HG03135 (cell line): ENCODE data around the gene DOCK2.
"Not testable (repeated sequence)": the region's sequence is repeated elsewhere in the genome, so short reads cannot be mapped to it uniquely, and the experiment has no call there.

Experiments used
- ATAC-seq: cut with Tn5 transposase; IDR thresholded peaks from one replicate; pipeline ENCODE4 v1.9.1; 2021; ENCODE audit warnings: mild to moderate bottlenecking, moderate library complexity; ENCODE audit not compliant: unreplicated experiment

The DOCK2 gene

DNA sequence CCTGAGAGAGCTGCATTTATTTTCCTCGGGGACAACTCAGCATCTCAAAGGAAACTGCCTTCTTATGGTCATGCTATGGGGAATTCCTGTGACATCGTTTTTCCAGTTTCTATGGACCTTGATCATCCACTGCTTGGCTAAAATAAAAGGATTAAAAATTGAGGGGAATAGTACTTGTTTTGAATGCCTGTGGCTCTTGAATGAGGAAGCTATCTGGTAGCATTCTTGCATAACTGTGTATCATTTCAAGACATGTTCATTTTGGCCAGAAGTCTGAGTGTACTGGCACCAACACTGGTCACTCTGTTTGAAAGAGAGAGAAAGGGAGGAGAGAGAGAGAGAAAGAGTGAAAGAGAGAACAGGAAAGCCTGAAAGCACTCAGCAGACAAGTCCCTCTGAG, 116.7 kb downstream of the DOCK2 start:
- ATAC-seq, result no peak

DNA sequence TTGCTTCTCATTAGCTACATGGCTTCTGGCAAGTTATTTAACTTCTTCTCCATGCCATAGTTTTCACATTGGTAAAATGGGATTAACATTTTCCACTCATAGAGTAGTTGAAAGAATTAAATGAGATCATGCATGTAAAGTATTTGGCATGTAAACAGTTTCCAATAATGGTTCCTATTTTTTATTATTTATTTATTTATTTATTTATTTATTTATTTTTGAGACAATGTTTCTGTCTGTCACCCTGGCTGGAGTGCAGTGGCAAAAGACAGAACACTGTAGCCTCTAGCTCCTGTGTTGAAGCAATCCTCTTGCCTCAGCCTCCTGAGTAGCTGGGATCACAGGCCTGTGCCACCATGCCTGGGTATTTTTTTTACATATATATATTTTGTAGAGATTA, 117.7 kb downstream of the DOCK2 start:
- no peak for ATAC-seq

DNA sequence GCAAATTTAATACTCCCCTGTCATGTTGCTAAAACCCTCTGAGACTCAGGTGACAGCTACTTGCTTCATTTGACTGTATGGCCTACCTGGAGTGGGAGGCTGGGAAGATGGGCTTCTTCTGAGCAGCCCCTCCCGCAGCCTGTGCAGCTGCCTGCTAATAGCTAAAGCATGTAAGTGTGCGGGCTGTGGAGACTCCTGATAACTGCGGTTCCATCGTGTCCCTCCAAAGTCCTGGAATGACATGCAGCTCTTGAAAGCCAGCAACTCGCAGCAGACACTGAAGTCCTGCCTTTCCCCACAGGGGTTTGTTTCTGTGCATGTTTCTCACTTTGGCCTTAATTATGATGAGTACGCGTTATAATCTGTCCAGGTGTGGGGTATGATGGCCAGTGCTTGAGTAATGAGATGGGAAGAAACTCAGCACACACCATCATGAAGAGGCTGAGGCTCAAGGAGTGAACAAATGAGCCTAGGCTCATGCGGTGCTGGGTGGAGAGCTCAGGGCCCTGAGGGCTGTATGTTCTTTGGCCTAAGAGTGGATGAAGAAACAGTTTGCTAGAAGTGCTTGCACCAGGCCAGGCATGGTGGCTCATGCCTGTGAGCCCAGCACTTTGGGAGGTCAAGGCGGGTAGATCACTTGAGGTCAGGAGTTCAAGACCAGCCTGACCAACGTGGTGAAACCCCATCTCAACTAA, 119.1 kb downstream of the DOCK2 start:
- no peak for ATAC-seq

DNA sequence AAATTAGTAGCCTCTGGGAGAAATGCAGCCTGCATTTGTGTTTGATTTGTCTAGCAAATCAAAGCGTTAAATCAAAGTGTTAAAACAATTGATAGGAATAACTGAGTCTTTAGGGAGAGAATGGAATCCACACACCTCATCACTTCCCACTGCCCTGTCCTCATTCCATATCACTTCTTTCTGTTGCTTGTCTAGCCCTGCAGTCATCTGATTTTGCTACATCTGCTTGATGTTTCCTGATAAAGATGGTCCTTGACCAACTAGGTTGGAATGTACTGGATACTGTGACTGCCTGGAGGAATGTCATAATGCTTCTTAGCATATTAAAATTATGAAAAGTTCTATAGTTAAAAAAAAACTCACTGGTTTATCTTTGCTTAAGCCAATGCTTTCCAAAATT, 119.9 kb downstream of the DOCK2 start:
- ATAC-seq, result no peak

DNA sequence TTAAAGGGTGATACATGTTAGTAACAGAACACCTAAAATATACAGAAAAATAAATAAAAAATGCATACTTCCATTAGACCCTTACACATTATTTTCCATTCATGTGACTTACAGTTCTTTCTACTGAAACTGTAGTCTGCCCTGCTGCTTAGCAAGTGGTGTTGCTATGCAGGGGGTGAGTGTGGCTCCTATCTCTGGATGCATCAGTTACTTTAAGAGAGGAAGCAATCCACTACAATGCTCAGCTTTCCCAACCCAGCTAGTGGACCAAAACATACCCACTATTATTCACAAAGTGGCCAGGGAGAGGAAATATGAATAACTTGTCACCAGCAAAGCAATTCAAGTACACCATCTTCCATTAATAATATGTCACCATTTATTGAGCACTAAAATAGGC, 121.8 kb downstream of the DOCK2 start:
- no peak for ATAC-seq

DNA sequence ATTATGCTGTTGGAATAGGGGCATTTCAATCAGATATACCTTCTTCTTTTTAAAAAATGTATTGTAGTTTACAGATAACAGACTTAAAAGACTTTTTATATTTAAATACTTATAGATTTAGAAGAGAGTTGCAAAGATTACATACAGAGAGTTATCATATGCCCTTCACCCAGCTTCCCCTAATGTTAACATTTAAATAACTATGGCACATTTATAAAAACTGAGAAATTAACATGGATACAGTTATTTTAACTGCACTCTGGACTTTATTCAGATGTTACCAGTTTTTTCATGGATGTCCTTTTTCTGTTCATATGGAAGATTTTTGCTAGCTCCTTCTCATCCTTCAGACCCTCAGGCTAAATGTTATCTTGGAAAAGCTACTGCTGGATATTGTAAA, 123.2 kb downstream of the DOCK2 start:
- no peak for ATAC-seq

DNA sequence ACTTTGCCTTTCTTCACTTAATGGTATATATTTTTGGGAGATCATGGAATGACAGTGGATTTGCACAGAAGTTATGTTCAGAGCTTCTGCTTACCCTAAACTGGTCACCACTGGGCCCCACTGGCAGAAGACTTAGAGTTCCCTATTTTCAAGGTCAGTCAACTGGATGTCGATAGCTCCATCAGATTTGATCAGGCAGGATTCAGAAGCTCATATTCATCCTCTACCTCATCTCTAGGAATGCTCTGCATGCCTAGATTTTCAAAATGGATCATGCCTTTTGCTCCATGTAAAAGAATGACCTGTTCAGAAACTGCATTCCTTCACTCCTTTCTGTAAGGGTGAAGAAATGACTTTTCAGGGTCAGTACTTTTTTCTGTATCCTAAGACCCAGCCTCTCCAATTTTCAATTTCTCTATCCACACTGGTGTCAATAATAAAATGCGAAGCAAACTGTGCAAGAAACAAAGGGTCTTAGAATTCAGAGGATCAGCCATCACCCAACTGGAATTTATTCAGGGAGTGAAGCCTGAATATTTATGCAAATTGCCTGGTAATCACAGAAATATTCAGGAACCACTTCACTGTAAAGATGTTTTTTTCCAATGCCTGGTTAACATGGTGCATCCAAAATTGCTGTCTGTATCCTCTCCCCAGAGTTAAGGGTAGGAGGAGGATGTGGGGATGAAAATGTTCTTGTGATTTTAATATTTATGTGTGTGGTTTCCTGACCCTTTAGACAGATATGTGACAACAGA, 125.4 kb downstream of the DOCK2 start:
- no peak for ATAC-seq

DNA sequence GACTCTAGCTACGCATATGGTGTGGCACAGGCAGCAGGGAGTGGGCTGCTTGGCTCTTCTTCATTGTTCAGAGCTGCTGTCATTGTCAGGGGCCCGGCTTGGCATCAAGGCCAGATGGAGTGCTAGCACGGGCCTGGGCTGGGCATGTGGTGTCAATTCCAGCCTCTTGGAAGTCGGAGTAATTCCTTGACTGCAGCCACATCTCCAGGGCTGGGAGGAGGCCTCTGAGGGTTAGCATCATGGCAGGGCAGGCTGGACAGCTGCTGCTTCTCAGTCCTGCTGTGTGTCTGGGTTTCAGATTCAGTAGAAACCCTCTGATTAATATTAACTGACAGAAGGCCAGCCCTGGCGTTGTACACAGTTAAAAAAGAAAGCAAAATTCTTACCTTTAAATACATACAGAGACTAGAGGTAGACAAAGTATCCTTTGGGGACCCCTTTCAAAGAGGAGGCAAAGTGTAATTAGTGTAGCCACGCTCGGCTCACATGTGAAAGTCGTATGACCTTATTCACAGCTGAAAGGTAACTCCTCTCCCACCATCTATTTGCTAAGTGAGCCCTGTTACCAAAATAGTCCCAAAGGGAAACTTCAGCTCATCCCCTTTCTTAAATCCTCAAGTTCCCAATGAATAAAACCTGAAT, 126.4 kb downstream of the DOCK2 start:
- peak; percentile 81 for ATAC-seq

DNA sequence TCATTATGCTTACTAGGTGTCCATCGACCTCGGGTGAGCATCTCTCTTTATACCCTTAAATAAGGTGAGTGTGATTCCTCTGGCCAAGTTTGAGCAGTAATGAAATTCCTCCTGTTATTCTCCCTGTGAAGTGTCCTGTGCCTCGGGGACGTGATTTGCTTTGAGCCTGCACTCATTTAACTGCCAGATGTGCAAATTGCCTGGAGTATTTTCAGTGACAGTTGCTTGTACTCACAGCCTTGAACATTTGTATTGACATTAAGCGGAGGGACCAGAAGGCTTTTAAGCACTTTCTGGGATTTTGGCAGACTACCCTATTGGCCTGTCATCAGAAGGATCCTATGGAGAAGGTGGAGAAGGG, 126.9 kb downstream of the DOCK2 start:
- no peak for ATAC-seq

DNA sequence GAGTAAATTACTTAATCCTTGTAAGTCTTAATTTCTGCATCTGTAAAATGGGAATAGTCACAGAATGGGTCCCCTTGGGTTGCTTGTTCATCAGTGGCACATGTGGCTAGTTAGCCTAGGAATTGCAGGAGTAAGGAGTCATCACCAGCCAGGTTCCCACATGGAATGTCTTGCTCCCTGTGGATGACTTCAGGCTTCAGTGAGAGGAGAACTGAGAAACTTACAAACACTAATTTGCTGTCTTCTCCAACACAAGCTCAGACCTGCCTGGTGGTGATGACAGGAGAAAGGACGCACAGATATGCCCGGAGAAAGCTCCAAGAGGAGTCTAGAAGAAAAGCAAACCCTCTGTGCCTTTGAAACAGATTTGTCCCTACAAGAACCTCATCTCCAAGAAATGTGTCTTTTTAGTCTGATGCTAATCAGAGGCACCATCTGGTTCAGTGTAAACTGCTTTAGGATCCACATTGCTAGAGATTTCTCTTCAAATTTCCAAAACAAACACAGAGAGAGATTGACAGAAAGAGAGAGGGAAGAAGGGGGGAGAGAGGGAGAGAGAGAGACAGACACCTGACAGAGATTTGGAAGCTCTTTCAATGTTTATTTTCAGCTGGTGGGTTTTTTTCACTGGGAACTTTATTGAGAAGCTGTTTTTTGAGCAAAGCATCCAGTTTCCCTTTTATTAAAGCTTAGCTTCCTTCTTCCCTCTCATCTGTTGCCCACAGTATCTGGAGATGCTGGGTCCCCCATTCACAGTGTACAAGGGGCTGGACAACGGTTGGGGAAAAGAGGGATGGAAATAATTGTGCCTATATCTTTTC, 128.3 kb downstream of the DOCK2 start:
- ATAC-seq, result no peak

DNA sequence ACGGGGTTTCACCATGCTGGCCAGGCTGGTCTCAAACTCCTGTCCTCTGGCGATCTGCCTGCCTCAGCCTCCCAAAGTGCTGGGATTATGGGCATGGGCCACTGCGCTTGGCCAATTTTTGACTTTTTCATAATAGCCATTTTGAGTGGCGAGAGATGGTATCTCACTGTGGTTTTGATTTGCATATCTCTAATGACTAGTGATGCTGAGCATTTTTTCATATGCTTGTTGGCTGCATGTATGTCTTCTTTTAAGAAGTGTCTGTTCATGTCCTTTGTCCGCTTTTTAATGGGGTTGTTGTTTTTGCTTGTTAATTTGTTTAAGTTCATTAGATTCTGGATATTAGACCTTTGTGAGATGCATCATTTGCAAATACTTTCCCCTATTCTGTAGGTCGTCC, 129.9 kb downstream of the DOCK2 start:
- not testable (repeated sequence) for ATAC-seq

DNA sequence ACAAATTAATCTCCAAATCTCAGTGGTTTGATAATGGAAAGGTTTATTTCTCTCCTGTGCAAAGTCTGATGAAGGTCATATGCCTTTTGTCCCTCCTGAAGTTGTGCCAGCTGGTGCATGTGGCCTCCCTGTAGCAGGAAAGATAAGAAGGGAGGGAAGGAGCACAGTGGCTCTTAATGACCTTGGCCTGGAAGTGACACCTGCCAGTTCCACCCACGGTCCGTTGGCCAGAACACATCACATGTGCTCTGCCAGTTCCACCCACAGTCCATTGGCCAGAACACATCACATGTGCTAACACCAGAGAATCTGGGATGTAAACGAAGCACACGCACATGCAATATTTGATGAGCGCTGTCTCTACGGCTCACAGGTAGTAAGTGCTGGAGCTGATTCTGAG, 130.9 kb downstream of the DOCK2 start:
- no peak for ATAC-seq

DNA sequence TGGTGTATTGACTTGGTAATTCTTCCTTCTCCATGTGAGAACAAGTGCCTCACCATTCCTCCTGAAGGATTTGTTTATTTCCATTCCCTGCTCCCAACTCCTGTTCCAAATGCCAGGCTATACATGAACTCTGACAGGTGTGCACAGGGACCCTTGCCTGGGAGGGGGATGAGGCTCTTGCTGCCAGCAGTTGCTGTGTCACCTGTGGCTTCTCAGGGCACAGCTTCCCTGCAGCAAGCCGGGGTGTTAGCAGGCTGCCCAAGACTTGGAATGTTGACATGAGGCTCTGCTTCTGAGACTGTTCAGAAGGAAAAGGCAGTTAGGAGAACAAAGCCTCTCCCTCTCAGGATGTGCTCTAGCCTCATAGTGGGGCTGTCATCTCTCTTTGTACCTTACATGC, 131.3 kb downstream of the DOCK2 start:
- ATAC-seq, result no peak

DNA sequence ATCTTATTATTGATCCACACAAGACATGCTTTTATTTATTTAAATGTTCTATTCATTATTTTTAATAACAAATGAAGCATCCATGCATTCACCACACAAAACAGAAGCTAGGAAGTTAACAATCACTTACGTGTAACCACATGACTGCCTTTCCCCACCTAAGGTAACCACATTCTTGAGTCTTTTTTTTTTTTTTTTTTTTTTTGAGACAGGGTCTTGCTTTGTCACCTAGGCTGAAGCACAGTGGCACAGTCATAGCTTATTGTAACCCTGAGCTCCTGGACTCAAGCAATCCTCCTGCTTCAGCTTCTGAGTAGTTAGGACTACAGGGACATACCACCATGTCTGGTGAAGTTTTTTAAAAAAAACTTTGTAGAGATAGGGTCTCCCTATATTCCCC, 133.0 kb downstream of the DOCK2 start:
- ATAC-seq, result no peak

DNA sequence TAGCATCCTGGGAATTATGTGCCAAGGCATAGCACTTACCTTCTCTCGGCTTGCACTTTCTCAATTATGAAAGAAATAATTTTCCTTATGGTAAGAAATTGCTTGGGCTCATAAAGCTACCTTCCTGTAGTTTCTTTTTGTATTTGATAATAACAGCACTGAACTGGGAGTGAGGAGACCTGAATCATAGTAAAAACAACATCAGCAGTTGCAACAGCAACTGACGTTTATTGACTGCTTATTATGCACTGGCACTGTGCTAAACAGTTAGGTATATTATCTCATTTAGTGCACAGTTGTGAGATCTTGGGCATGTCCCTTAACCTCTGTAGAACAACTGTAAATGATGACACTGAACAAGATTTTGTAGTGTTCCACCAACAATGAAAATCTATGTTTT, 135.2 kb downstream of the DOCK2 start:
- no peak for ATAC-seq

DNA sequence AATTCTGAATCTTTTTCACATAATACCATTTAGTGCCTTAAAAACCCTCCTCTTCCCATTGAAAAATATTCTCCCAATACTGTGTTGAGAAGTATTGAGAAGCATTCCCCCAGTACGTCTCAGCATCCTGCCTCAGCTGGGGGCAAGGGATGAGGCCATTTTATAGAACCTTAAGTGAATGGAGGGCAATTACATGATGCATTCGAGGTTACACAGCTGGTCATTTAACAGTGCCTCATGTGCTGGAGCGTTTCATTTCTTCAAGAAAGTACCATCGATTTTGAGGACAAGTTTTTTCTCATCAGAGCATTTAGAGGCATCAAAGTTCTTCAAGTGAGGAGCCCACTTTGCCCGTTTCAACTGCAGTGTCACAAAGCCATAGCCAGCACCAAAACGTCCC, 135.6 kb downstream of the DOCK2 start:
- ATAC-seq, result no peak

DNA sequence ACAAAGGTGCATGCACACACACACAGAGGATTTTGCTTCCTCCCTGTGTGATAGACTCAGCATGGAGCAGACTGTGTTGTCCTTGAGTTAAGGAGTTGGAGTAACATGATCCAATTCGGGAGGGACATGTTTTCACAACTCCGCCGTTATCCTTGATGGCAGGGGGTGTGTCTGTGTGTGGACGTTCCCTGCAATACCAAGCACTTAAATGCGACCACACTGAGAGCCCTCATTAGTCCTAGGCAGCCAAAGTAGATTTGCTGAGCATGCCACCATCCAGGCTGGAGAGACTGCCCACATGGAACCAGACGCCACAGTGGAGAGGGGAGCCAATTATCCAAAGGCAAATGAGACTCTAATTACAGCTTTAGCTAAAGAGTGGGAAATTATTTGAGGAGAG, 140.1 kb downstream of the DOCK2 start:
- ATAC-seq, result no peak

DNA sequence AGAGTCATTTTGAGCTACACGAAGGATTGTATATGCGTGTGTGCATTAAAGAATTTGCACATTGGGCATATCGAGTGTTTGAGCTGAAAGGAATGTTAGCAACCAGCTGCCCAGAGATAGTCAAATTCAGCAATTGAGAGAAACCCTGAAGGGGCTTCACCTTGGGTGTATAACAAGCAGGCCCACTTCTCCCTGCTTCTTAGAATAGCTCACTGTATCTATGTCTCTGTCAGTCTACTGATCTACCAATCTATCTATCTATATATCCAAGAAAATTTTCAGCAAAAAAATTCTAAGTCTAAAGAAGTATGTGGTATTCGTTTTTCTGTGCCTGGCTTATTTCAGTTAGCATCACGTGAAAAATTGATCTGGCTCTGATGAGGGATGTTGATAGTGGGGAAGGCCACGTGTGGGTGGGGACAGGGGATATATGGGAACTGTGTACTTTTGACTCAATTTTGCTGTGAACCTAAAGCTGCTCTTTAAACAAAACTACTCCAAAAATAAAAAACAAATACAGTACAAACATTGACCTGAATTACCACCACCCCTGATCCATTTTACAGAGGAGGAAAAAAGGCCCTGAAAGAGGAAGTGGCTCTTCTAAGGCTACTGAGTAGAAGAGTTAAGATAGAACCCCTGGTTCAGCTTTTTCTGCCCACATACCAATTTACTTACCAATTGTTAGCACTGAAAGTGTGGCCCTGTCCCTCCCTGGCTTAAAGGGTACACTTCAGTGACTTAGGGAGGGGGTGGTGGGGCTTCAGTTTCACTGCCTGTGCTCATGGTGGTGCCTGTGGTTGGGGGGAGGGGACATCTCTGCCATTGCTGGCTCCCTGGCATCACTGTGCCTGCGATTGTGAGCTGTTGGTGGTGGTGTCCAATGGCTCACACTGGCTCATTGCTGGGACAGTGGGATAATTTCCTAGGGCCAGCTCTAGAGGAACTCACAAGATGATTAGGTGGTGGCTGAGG, 141.8 kb downstream of the DOCK2 start:
- peak; percentile 95 for ATAC-seq

DNA sequence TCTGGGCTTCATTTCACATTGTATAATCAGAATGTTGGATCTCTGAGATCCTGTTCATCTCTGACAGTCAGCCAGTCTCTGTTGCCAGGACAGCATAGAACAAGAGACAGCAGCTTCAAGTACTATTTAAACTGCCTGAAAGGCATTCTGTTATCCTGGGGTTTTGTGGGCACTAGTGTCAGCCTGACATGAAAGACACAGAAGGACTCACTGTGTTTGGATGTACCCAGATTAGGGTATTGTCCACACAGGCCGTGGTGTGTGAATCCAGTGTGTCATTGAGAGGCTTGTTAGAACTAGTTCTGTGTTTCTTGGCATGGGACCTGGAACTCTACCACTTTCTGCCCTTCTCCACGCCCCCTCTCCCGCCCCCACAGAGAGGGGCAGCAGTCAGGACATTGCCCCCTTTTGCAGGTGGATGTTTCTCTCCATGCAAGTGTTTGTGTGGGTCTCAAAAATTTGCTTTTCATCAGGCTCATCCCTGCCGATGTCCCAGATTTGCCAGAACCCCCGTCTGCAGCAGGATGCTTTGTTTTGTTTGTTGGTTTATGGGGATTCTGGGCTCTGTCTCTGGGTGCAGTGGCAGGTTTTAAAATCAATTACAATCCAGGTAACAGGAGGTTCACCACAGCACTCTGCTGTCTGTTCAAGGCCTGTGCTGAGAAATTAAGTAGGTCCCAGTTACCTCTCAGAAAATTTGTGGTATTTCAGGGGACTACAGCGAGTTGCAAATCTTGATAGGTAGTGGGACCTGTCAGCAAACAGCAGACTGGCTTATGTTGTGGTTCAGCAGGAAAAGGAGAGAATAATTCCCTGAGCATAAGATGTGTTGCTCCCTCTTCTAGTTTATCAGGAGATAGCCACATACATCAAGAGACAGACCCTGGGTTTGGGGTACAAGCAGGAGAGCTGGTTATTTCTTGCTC, 144.6 kb downstream of the DOCK2 start:
- no peak for ATAC-seq
